Muscle layer of duodenum (tissue), 2 donors: ENCODE results near the gene CLCN5.
"Not testable (repeated sequence)": the region's sequence is repeated elsewhere in the genome, so short reads cannot be mapped to it uniquely, and the experiment has no call there.

ENCODE experiments used
- H3K27ac ChIP-seq: one replicate; pipeline ENCODE4 v1.7.0; 2013; ENCODE audit warnings: mild to moderate bottlenecking, low read length
- H3K27me3 ChIP-seq: one replicate; pipeline ENCODE4 v1.7.0; 2013; ENCODE audit warnings: low read depth, mild to moderate bottlenecking, control low read depth, low read length
- H3K36me3 ChIP-seq, 2 donors: one replicate each; pipeline ENCODE4 v1.7.0; 2013; ENCODE audit warnings: low read length in 2 of 2, control low read depth in 1 of 2, mild to moderate bottlenecking in 1 of 2; ENCODE audit not compliant: insufficient read depth in 2 of 2, control insufficient read depth in 1 of 2
- H3K4me1 ChIP-seq, 2 donors: one replicate each; pipeline ENCODE4 v1.7.0; 2013; ENCODE audit warnings: low read length in 2 of 2, mild to moderate bottlenecking in 2 of 2, control low read depth in 1 of 2, moderate library complexity in 1 of 2; ENCODE audit not compliant: insufficient read depth in 2 of 2, control insufficient read depth in 1 of 2
- H3K4me3 ChIP-seq, 2 donors: one replicate each; pipeline ENCODE4 v1.7.0; 2013; ENCODE audit warnings: low read length in 2 of 2, low read depth in 1 of 2, mild to moderate bottlenecking in 1 of 2
- H3K9me3 ChIP-seq, 2 donors: one replicate each; pipeline ENCODE4 v1.7.0; 2013; ENCODE audit warnings: low read length in 2 of 2, control low read depth in 1 of 2, mild to moderate bottlenecking in 1 of 2; ENCODE audit not compliant: control insufficient read depth in 1 of 2
- donor health status: healthy.

Gene CLCN5

GRCh38 chrX:50002067-50002714 lies 79.8 kb downstream of the CLCN5 start:
- H3K27me3 ChIP-seq, result no peaks in the 10 kb centered on the region
- H3K9me3 ChIP-seq, result no peaks in the 10 kb centered on the region
- no peaks in the 10 kb centered on the region for H3K36me3 ChIP-seq
- no peak overlapping the region for H3K27ac ChIP-seq
- no peak overlapping the region for H3K4me3 ChIP-seq
- H3K4me1 ChIP-seq, result no peaks in the 10 kb centered on the region

DNA sequence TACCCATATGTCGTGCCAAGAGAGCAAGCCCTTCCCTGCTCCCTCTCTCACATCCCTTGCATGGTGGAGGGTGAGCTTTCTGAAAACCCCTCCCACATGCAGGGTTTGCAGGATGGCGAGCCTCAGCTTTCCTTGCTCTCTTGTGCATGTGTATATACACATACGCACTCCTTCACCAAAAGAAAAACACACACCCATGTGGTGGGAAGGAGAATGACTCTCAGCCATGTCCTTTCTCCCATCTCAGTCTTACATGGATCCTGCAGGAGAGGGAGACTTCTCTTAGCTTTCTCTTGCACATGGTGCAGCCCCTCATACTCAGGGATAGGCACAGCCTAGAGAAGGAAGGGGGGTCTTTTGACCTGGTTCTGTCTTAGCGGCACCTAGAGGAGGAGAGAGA lies 81.1 kb downstream of the CLCN5 start:
- Histone ChIP-seq H3K9me3 (no peaks in the 10 kb centered on the region), H3K36me3 (no peaks in the 10 kb centered on the region), H3K4me1 (no peaks in the 10 kb centered on the region), H3K27ac (no peak overlapping the region), H3K4me3 (no peak overlapping the region), H3K27me3 (no peaks in the 10 kb centered on the region)

- Histone ChIP-seq H3K36me3 (no peaks in the 10 kb centered on the region), H3K27me3 (no peaks in the 10 kb centered on the region), H3K4me1 (no peaks in the 10 kb centered on the region), H3K9me3 (no peaks in the 10 kb centered on the region), H3K27ac (no peak overlapping the region), H3K4me3 (no peak overlapping the region)
These were observed 81.5 kb downstream of the CLCN5 start for GRCh38 chrX:50003927-50004326.

GRCh38 chrX:50025591-50025990 lies 103.2 kb downstream of the CLCN5 start:
- not testable (repeated sequence) for H3K4me3 ChIP-seq, H3K4me1 ChIP-seq, H3K36me3 ChIP-seq, H3K27me3 ChIP-seq, H3K9me3 ChIP-seq, H3K27ac ChIP-seq

- H3K36me3 ChIP-seq, result no peaks in the 10 kb centered on the region
- H3K4me1 ChIP-seq, result no peaks in the 10 kb centered on the region
- H3K9me3 ChIP-seq, result no peaks in the 10 kb centered on the region
- H3K4me3 ChIP-seq, result no peak overlapping the region
- no peak overlapping the region for H3K27ac ChIP-seq
- no peaks in the 10 kb centered on the region for H3K27me3 ChIP-seq
These were observed 112.7 kb downstream of the CLCN5 start for GRCh38 chrX:50035126-50035525.

DNA sequence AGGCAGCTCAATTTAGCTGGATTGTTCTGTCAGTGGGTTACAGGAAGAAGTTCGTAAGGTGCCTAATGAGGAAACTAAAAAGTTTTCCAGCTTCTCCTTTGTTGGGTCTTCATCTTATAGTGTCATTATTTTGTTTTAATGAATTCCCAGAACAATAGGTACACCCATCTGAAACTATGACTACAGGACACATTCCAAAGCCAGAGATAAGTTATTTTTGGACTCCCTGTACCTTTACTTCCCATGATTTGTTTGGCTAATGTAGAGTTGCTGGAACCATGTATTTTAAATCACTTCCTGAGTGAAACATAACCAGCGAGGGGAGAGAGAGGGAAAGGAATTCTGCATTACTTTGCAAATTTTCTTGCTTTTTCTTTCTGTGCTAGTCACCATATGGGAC lies 114.0 kb downstream of the CLCN5 start:
- H3K27me3 ChIP-seq, result no peaks in the 10 kb centered on the region
- no peaks in the 10 kb centered on the region for H3K9me3 ChIP-seq
- no peaks in the 10 kb centered on the region for H3K4me1 ChIP-seq
- H3K36me3 ChIP-seq, result no peaks in the 10 kb centered on the region
- no peak overlapping the region for H3K4me3 ChIP-seq
- no peak overlapping the region for H3K27ac ChIP-seq

DNA sequence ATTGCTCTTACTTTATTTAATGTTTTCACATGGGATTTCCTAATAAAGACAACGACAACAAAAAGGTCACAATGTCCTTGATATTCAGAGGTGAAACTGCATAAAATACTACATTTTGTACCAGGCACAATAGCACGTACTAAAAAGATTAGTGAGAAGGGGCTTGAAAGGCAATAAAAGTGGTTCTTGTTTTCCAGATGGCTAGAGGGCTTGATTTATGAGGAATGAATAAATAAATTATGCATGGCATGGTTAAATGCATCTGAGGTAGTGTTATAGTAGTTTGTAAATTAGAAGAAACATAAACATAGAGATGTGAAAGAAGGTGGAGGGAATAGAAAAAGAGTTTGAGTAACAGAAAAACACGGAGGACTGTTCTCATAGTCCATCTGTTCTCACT lies 123.4 kb downstream of the CLCN5 start:
- H3K27me3 ChIP-seq, result no peaks in the 10 kb centered on the region
- no peaks in the 10 kb centered on the region for H3K9me3 ChIP-seq
- H3K36me3 ChIP-seq, result no peaks in the 10 kb centered on the region
- no peak overlapping the region for H3K27ac ChIP-seq
- H3K4me3 ChIP-seq, result no peak overlapping the region
- no peaks in the 10 kb centered on the region for H3K4me1 ChIP-seq

DNA sequence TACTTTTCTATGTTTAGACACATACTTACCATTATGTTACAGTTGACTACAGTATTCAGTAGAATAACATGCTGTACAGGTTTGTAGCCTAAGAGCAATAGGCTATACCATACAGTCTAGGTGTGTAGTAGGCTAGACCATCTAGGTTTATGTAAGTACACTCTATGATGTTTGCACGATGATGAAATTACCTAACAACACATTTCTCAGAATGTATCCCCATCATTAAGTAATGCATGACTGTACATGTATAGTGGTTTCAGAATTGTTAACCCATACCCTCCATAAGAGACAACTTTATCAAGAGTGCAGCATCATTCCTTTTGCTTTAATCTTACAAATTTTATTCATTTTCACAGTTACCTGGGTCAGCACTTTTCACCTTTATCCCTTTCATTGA lies 126.8 kb downstream of the CLCN5 start:
- Histone ChIP-seq H3K27me3 (no peaks in the 10 kb centered on the region), H3K36me3 (no peaks in the 10 kb centered on the region), H3K4me1 (no peaks in the 10 kb centered on the region), H3K9me3 (no peaks in the 10 kb centered on the region), H3K4me3 (no peak overlapping the region), H3K27ac (no peak overlapping the region)

DNA sequence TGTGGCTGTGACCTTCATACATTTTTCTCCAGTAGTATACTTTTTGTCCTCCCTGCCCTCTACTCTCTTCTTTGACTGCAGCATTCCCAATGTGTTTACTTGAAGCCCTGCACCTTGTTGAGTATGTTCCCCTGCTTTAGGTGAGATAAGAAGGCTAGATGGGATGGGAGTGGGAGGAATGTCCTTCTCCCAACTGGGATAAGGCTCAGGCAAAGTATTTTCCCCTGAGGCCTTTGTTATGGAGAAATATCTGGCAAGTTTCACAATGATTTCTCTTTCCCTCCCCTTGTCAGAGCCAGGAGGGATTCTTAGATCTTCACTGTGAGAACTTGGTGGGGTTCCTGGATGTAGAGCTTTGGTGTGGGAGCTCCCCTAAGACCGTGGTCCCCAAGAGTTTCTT lies 131.8 kb downstream of the CLCN5 start:
- no peaks in the 10 kb centered on the region for H3K27me3 ChIP-seq
- no peak overlapping the region for H3K27ac ChIP-seq

GRCh38 chrX:50066318-50066937 lies 144.0 kb downstream of the CLCN5 start:
- no peaks in the 10 kb centered on the region for H3K27me3 ChIP-seq
- H3K4me1 ChIP-seq, result no peaks in the 10 kb centered on the region
- no peaks in the 10 kb centered on the region for H3K36me3 ChIP-seq
- H3K9me3 ChIP-seq, result no peaks in the 10 kb centered on the region
- no peak overlapping the region for H3K4me3 ChIP-seq
- H3K27ac ChIP-seq, result no peak overlapping the region

More for the DNA sequence above, 131.8 kb downstream of the CLCN5 start:
- Histone ChIP-seq H3K9me3 (no peaks in the 10 kb centered on the region), H3K4me3 (no peak overlapping the region), H3K4me1 (no peaks in the 10 kb centered on the region), H3K36me3 (no peaks in the 10 kb centered on the region)

DNA sequence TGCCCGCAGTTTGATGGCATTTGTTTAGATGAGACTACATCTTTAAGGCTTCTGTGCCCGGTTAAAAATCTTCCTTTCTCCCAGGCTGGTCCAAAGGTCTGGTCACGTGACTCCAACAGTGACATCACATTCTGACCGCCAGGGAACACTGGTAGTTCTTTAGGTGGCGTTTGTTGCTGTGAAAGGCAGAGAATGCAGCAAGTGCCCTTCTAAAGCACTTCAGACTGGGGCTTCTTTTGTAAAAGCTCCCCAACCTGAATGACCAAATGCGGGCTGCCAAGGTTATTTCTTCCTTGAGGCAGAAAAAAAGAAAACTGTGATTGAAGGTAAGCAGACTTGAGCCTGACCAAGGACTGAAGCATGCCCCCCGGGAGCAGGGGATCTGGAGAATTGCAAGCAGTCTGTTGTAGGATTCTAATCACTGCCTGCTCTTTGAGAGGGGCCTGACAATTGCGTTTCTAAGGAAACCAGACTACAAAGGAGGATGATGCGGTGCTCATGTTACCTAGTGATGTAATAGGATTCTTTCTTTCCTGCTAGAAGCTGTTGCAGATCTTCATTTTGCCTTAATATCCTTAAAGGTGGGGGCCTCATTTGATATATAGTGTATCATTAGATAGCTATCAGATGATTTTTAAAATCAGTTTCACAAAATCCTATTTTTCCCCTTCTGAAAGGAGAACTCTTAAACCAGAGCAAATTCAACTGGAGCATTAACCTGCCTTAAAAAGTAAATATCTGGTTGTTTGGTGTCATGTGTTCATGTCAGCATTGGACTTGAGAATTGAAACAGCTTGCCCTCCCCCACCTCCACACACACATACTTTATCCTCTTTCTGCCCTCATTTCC lies 145.3 kb downstream of the CLCN5 start:
- no peak overlapping the region for H3K27ac ChIP-seq
- H3K9me3 ChIP-seq, result no peaks in the 10 kb centered on the region
- H3K4me1 ChIP-seq, result no peaks in the 10 kb centered on the region
- no peak overlapping the region for H3K4me3 ChIP-seq
- peaks cover 0 to 3% of the 10 kb centered on the region in 2 donors for H3K36me3 ChIP-seq
- H3K27me3 ChIP-seq, result no peaks in the 10 kb centered on the region
